Skin epidermis (tissue), 12 donors: ENCODE data around the gene FARS2.
A peak's percentile ranks its signal among the peaks of the same experiment; 100 is the strongest.
"Not testable (repeated sequence)": the region's sequence is repeated elsewhere in the genome, so short reads cannot be mapped to it uniquely, and the experiment has no call there.

Source experiments
- H3K27ac ChIP-seq, 21 experiments: fragments of 200-600 bp; sonication (generic) in 11 of 21; one replicate each; pipeline ENCODE4 v1.5.0; 2020; ENCODE audit warnings: mild to moderate bottlenecking in 3 of 21, inconsistent platforms in 2 of 21, moderate library complexity in 2 of 21
- H3K4me3 ChIP-seq, 7 experiments: fragments of 200-600 bp; sonication (generic) in 2 of 7; one replicate each; pipeline ENCODE4 v1.5.0; 2020; ENCODE audit warnings: inconsistent platforms in 2 of 7, mild to moderate bottlenecking in 2 of 7, moderate library complexity in 1 of 7

FARS2 gene

GRCh38 chr6:5634525-5634924, 373.2 kb downstream of the FARS2 start:
- Histone ChIP-seq H3K4me3 (no peak overlapping the region), H3K27ac (no peak overlapping the region)

DNA sequence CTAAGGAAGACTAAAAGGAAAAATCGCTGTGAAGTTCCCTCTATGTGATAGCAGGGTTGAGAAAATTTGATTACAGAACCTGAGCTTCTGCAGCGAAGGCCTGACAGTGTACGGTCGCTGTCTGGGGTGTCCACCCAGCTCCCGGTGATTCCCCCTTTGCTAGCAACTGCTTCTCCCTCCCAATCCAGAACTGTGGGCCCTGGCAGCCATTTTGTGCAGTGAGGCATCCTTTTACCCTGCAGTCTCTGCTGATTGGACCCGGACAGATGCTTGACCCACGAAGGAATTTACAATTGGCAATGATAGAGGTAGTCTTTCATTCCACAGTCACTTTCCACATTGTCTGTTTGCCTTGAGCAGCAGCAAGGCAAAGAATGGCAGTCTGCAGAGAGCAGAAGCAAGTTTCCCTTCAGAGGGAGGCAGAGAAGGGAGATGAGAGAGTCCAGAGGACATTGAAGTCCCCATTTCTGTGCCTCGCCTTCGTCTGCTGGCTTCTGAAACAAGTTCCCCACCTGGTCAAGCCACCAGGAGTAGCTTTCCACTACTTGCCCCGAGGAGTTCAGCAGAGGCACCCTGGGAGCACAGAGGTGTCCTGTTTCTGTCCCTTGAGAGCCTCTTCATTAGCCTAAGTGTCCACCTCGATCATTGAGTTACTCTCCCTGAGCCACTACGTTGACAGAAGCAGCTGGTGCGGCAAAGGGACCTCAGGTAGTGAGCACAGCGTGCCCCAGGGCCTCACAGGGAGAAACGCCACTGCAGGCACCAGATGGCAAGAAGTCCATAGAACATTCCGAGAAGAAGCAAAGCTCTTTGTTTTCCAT, 375.1 kb downstream of the FARS2 start:
- Histone ChIP-seq H3K27ac (no peak overlapping the region), H3K4me3 (no peak overlapping the region)

DNA sequence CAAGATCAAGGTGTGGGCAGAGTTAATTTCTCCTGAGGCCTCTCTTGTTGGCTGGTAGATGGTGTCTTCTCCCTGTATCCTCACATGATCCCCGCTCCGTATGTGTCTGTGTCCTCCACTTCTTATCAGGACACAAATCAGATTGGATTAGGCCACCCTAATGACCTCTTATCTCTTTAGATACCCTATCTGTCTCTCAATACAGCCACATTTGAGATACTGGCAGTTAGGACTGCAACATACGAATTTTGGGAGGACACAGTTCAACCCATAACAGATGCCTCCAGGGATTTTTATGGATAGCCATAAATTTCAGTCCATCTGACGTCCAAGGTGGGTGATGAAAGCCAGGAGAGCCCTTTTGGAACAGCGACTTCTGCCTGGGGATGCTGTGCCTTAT, 376.4 kb downstream of the FARS2 start:
- Histone ChIP-seq H3K4me3 (no peak overlapping the region), H3K27ac (no peak overlapping the region)

DNA sequence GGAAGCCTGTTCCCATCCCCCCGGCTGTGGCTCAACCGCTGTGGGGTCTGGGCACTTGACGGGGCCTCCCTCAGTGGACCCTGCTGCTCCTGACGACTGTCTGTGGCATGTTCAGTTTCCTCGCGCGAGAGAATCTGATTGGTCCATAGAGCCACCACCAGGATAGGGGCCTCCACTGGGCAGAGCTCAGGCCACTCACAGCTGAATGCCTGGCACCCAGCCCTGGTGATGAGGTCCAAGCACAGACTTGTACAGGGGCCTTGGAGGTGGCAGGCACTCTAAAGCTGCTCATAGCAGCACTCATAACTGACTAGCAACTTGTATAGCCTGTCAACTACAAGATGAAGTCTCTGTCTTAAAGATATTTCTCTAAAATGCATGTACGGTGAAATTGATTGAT, 377.4 kb downstream of the FARS2 start:
- Histone ChIP-seq H3K27ac (no peak overlapping the region), H3K4me3 (no peak overlapping the region)

GRCh38 chr6:5639193-5639592, 377.9 kb downstream of the FARS2 start:
- no peak overlapping the region for H3K27ac ChIP-seq

DNA sequence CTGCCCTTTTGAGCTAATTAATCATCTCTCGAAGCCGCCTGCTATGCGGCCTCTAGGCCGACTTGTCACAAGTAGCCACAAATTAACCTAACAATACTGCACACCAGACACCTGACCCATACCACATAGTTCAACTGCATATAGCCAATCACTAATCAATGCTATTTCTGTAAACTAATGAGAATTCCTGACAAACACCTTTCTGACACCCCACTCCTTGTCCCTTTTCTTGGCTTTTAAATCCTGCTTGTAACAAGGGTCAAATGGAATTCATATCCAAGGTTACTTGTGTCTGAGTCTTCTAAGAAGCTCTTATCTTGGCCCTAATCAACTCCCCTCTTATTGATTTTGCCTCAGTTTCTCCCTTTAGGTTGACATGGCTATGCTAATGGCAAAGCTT, 379.3 kb downstream of the FARS2 start:
- Histone ChIP-seq H3K27ac (no peak overlapping the region), H3K4me3 (no peak overlapping the region)

More at GRCh38 chr6:5639193-5639592, 377.9 kb downstream of the FARS2 start:
- no peak overlapping the region for H3K4me3 ChIP-seq

GRCh38 chr6:5644523-5645185, 383.3 kb downstream of the FARS2 start:
- H3K27ac ChIP-seq, result no peak overlapping the region
- no peak overlapping the region for H3K4me3 ChIP-seq

- Histone ChIP-seq H3K27ac (no peak overlapping the region), H3K4me3 (no peak overlapping the region)
These were observed 384.3 kb downstream of the FARS2 start for GRCh38 chr6:5645328-5646290.

DNA sequence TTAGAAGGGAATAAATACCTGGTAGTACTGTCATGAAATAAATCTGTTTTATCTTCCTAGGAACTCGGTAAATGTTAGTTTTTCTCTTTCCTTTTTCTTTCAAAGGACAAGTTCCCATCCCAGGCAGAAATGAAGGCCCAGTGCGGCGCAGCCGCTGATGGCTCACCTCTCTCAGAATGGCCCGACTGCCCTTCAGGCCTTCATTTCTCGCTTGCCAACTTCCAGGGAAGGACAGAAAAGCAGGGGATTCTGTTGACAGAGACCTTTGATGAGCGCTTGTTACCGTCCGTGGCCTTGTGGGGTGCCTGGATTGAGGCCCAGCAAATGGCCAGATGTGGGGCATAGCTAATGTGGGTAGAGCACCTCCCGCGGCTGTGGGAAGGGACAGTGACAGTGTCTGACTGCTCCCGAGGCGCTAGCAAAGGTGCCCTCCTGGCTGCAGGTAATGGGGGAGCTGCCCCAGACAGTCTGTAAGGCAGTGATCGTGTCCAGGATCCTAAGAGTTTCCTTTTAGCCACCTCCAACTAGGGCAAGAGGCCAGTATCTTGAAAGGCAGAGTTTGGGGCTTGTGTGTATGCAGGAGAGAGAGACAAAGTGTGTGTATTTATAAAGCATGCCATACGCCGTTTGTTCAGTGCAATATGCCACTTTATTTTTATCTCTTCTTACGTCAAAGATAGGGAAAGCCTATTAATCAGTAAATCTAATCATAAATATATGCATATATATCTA, 391.3 kb downstream of the FARS2 start:
- H3K27ac ChIP-seq, result no peak overlapping the region
- no peak overlapping the region for H3K4me3 ChIP-seq

- no peak overlapping the region for H3K27ac ChIP-seq
These were observed 392.5 kb downstream of the FARS2 start for GRCh38 chr6:5653801-5654200.

DNA sequence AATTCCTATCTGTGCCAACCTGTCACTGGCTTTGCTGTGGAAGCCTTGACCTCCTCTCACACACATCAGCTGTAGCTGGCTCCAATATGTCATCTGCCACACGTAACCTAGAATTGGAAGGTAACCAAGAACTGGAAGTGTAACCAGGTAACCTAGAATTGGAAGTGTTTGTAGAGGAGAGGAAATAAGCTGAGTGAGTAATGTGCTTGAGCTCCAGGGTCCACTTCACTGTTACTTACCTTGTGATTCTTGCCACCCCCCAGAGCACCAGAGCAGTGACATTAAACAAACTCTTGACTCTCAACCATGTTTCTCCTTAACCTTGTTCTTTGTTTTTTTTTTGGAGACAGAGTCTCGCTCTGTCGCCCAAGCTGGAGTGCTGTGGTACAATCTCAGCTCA, 394.9 kb downstream of the FARS2 start:
- Histone ChIP-seq H3K4me3 (no peak overlapping the region), H3K27ac (no peak overlapping the region)

More at GRCh38 chr6:5653801-5654200, 392.5 kb downstream of the FARS2 start:
- H3K4me3 ChIP-seq, result no peak overlapping the region

GRCh38 chr6:5656695-5657094, 395.4 kb downstream of the FARS2 start:
- H3K4me3 ChIP-seq, H3K27ac ChIP-seq: not testable (repeated sequence)

DNA sequence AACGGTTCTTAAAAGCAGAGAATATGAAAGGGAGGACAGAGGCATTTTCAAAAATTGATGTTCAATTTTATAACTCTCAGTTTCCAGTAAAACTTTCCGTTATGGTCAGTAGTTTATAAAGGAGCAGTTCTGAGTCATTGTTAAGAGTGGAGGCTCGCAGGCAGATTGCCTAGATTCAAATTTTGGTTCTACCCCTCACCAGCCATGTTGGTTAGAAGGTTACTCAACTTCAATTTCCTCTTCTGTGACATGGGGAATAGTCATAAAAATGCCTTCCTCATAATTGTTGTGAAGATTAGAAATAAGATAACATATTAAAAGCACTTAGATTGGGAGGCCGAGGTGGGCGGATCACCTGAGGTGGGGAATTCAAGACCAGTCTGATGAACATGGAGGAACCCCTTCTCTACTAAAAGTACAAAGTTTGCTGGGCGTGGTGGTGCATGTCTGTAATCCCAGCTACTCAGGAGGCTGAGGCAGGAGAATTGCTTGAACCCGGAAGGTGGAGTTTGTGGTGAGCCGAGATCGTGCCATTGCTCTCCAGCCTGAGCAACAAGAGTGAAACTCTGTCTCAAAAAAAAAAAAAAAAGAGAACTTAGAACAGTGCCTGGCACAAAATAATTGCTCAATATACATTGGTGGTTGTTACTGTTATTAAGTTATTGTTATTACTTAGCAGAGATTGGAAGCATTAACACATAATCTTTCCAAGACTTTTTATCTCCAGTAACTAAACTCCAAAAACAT, 396.5 kb downstream of the FARS2 start:
- Histone ChIP-seq H3K4me3 (no peak overlapping the region), H3K27ac (peak overlapping the region in 3 of 21 experiments; percentile 10 to 41 (median 40))

- Histone ChIP-seq H3K27ac (no peak overlapping the region), H3K4me3 (no peak overlapping the region)
These were observed 398.2 kb downstream of the FARS2 start for GRCh38 chr6:5659467-5659866.

GRCh38 chr6:5660772-5661171, 399.5 kb downstream of the FARS2 start:
- no peak overlapping the region for H3K4me3 ChIP-seq
- no peak overlapping the region for H3K27ac ChIP-seq

GRCh38 chr6:5662797-5663196, 401.5 kb downstream of the FARS2 start:
- Histone ChIP-seq H3K4me3 (no peak overlapping the region), H3K27ac (no peak overlapping the region)

DNA sequence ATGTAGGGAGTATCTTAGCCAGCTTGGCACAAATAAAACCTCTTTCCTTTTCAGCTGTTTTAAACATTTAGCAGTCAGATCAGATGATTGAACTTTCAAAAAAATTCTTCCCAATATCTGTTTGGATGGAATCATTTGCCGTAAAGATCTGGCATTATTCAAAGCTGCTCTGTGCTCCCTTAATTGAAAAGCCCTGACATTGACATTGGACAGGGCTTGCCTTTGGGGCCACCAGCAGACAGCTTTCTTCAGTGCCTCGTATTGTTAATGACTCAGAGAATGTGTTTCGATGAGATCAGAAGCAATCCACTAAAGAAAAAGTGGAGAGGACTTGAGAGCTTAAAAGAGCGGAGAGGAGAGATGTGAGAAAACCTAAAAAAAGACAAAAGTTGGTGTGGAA, 401.9 kb downstream of the FARS2 start:
- Histone ChIP-seq H3K27ac (no peak overlapping the region), H3K4me3 (no peak overlapping the region)

DNA sequence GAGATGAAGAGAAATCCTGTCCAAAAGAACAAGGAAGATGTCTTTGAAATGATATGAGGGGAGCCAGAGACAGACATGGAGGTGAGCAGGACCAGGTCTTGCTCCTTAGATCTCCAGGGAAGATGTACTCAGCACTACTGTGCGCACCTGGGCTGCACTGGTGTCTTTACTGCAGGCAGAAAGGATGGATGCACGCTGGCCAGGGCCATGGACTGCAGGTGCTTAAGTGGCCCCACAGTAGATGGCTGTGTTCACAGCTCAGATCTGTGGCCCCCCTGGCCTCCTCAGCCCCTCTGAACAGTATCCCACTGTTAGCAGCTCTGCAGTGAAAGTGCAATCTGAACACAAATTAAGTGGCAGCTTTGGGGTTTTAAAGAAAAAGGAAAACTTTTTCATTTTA, 402.4 kb downstream of the FARS2 start:
- no peak overlapping the region for H3K4me3 ChIP-seq
- H3K27ac ChIP-seq, result no peak overlapping the region

- Histone ChIP-seq H3K4me3 (no peak overlapping the region), H3K27ac (no peak overlapping the region)
These were observed 402.8 kb downstream of the FARS2 start for GRCh38 chr6:5664149-5664548.
